Activated T-cell treated with anti-CD3 and anti-CD28 coated beads, Interleukin-2, amount 50 U/mL, for 48 hours (primary cell): ENCODE results near the gene FARS2.

Experiments
- DNase-seq, 2 experiments: peaks; one replicate each; pipeline ENCODE4 v3.0.0-alpha.2; 2020

FARS2 gene

DNA sequence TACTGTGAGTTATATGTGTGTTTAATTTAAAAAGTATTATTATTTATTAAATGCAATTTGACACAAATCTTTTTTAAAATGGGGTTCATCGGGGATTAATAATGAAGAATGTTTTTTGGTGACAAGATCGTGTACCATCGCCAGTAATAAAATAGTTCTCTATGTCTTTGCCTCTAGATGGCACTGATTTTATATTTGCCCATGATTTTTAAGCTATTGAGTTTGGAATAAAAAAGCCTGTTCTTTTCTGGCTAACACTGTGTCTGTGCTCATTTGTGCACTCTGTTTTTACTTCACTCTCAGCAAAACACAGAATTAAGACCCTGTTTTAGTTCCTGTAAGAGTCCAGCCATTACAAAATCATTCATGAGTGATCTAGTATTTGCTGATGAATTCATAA is 127.0 kb downstream of the FARS2 start:
- DNase-seq: no peak

DNA sequence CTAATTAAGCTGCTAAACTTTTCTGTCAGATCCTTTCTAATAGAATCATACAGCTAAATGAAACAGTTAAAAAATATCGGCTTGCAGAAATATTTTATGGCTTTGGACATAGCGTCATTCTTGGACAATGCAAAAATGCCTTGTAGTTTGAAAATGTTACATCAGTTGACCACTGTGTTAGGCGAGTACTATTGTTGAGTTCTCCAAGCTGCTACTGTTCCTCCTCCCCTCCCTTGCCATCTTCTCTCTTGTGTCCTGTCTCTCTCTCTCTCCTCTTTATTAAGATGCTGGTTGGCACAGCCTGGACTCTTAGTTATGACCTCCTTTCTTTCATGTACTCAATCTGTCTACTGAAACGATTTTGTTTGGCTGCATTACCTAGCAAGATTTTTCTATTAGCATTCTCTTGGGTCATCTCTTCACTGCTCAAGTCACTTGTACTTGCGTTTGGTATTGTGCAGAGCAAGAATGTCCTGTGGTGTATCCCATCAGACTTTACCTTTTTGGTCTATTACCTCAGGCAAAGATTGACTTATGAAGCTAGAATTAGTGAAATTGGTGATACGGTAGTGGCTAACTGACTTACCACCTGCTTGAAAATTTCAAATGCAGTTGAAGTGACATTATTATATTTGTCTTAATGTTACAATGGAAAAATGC is 127.9 kb downstream of the FARS2 start:
- no peak for DNase-seq

- no peak for DNase-seq
Observed at GRCh38 chr6:5390177-5390576, 128.9 kb downstream of the FARS2 start.

- DNase-seq: no peak
Observed at GRCh38 chr6:5394280-5394679, 133.0 kb downstream of the FARS2 start.

GRCh38 chr6:5395719-5396118 is 134.4 kb downstream of the FARS2 start:
- DNase-seq: no peak

DNA sequence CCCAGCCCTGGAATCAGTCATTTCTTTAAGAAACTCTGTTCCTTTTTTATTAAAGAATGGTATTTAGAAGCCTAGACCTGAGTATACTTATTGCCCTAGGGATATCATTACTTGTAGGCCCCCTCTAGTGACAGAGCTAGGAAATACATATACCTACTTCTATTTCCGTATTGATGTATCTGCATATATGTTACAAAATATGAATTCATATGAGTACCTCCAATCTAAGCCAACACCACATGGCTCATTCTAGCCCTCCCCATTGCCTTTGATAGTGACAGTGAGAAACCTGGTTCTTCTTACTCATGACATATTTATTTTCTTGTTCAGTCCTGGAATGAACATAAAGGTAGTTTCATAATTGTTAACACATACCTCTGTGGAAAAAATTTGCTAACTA is 137.2 kb downstream of the FARS2 start:
- DNase-seq: peak in 1 of 2 experiments; percentile 27

- DNase-seq: no peak
Observed at GRCh38 chr6:5399391-5399790, 138.1 kb downstream of the FARS2 start.

- no peak for DNase-seq
Observed at GRCh38 chr6:5401845-5402738, 140.8 kb downstream of the FARS2 start.

- DNase-seq: no peak
Observed at GRCh38 chr6:5403076-5403475, 141.8 kb downstream of the FARS2 start.

GRCh38 chr6:5403609-5404008 is 142.3 kb downstream of the FARS2 start:
- no peak for DNase-seq

GRCh38 chr6:5405976-5406375 is 144.7 kb downstream of the FARS2 start:
- no peak for DNase-seq

DNA sequence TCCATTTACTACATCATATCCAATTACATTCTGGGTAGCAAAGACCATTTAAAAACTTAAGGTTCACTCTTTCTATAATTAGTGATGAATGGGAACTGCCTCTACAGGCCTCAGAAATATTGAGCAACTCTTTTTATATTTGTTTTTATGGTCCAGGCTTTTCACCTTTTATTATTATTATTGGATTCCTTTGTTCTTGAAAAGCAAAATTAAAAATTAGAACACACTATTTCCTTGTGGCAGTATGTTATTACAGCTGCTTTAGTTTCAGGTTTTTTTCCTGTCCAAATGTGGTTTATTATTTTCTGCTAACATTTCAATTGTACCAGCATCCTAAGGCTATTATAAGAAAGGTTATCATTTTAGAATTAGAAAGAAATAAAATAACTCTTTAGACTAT is 150.1 kb downstream of the FARS2 start:
- DNase-seq: no peak

GRCh38 chr6:5412017-5412416 is 150.7 kb downstream of the FARS2 start:
- DNase-seq: no peak

GRCh38 chr6:5412663-5413062 is 151.3 kb downstream of the FARS2 start:
- no peak for DNase-seq

DNA sequence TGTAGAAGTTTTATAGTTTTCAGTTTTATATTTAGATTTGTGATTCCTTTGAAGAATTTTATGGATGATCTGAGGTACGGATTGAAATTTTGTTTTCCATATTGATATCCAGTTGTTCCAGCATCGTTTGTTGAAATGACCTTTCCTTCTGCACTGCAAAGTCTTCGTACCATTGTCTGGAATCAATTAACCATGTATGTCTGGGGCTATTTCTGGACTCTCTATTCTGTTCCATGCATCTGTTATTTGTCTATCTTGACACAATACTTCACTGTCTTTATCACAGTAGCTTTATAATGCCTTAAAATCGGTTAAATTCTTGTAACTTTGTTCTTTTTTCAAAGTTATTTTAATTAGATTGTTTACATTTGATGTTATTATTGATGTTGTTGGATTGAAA is 154.9 kb downstream of the FARS2 start:
- DNase-seq: no peak

- no peak for DNase-seq
Observed at GRCh38 chr6:5422321-5422915, 161.1 kb downstream of the FARS2 start.

- DNase-seq: no peak
Observed at GRCh38 chr6:5423251-5423650, 161.9 kb downstream of the FARS2 start.

DNA sequence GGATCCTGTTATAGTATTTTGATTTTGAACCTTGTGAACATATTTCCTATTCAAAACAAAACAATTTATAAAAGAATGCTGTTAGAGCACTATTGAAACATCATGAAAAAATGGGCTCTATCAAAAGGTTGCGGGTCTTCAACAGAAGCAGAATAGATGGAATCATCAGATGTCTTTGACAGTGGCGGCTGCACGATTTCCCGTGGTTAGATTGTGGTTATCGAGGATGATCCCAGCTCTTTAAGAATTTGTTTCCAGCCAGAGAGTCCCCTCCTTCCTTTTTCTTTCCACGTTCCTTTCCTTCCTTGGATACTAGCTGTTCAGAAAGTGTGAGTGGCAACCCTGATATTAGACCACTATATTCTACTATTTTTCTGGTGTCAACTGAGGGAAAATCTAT is 163.4 kb downstream of the FARS2 start:
- no peak for DNase-seq

DNA sequence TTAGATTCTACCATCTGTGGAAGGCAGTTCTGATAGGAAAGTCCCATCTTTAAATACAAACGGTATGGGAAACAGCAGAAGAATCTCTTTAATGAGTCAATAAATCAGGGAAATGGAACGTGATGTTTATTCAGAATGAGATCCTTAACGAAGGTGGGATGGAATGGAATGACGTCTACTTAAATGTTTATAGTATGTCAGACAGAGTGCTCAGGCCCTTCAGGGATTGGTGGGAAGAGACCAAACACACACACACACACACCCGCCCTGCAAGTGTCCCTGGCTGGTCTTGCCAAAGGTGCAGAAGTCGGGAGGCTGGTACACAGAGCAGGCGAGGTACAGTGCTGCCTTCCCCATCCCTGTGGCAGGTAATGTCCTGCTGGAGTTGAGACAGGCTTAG is 164.0 kb downstream of the FARS2 start:
- no peak for DNase-seq

DNA sequence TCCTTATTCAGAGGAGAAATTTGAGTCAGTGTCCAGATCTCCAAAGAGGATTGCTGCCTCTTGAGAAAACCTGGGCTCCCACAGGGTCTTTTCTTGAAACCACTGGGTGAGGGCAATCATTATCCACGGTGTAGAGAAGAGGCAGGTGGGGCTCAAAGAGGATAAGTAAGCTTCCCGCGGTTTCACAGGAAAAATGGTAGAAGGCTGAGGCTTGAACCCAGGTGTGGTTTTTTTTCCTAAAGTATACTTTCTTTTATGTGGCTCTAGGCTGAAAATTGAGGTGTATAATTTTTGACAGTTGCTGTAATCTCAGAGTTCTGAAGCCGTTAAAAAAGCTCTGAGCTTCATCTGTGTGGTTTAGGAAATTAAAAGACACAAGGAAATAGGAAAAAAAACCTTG is 164.5 kb downstream of the FARS2 start:
- DNase-seq: no peak

DNA sequence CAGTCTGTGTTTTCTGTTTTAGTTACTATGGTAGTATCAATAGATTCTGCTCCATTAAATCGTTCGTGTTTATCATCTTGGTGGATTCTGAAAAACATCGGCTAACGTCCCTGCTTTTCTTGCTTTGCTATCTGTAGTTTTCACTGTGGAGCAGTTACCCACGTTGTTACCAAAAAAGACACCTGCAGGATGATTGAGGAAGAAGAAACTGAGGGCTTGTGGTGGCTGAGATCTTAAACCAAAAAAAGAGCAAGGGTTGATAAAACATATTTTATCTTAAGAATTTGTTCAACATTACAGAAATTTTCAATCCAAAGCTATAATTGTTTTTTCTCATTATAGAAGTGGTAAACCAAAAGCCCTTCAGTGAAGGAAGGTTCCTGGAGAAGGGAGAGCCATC is 166.3 kb downstream of the FARS2 start:
- no peak for DNase-seq

DNA sequence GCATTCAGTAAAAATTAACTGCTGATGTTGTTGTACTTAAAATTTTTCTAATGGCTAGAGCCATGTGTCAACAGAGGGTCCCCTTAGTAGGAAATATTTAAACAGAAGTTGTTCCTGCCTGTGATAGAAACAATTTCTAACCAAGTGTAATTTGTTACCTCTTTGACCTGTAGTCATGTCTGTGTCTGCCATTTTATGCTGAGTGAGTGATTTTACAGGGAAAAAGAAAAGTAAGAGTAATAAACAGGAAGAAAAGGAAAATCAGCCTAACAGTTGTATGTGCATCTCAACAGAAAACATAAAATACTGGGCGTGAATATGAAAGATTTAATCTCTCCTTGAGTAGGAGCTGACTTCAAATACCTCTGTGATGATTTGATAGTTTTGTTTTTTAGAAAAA is 172.0 kb downstream of the FARS2 start:
- DNase-seq: no peak

DNA sequence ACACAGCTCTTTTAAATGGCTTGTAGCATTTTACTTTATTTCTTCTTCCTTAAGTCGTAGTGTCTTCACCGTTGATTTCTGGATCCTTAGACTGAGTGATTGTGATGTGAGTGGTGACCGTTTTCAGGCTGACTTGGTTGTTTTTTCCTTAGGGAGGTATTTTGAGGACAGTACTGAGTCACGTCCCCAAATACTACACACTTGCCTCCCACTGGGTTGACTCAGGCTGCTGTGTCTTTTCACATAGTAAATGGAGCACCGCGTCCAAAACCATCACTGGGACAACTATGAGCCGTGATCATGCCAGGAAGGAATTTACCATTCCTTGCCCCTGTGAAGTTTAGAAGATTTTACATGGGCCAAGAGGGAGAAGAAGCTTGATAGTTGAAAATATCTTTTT is 174.1 kb downstream of the FARS2 start:
- no peak for DNase-seq

DNA sequence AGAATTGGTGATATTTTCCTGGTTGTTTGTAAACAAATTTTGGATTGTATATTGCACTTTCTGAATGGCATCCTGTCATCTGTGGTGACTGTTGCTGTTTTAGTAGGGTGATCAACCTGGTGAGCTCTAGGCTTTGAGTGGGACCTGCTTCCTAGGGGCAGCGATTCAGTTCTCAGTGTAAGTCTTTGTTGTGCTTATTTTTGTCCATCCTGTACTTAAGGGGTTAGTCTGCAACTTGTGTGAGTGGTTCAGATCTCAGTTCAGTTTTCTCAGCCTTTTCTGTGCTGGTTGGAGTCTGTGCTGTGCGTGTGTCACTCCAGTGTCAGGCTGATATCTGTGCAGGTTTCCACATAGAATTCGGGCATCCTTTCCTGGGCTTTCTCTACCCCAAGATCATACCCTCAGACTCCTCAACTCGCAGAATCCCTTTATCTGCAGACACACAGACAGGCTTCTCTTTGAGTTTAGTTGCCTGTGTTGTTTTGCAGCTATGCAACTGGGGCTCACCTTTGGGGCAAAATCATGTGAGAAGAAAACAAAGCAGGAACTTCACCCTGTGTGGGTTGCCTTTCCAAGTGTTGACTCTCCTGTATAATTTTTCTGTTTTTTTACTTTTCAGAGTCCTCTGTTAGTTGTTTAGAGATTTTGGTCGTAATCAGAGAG is 177.7 kb downstream of the FARS2 start:
- no peak for DNase-seq
